NCI-H2081 treated with DMSO at 0.1 percent for 48 hours (cell line): Measurements from ENCODE around the gene TMEM38A.

Experiments used
- DNase-seq: peaks from one replicate; lab custom pipeline; 2025; lab: John Stamatoyannopoulos, UW

Gene TMEM38A

GRCh38 chr19:16660763-16661479 is at the start of gene TMEM38A:
TMEM38A (plus strand) TSS chr19:16661139; CDS start chr19:16661218, 79 bp downstream.
- DNase-seq: no peak

- no peak for DNase-seq
These were observed 48.3 kb upstream of the TMEM38A start for GRCh38 chr19:16612636-16613035.

- no peak for DNase-seq
These were observed 47.1 kb upstream of the TMEM38A start for GRCh38 chr19:16613841-16614240.

GRCh38 chr19:16614941-16615340 is 46.0 kb upstream of the TMEM38A start:
- DNase-seq: no peak

- DNase-seq: no peak
These were observed 45.1 kb upstream of the TMEM38A start for GRCh38 chr19:16615808-16616207.

GRCh38 chr19:16618248-16618647 is 42.7 kb upstream of the TMEM38A start:
- DNase-seq: no peak

- DNase-seq: no peak
These were observed 41.5 kb upstream of the TMEM38A start for GRCh38 chr19:16619457-16619856.

GRCh38 chr19:16620018-16620417 is 40.9 kb upstream of the TMEM38A start:
- DNase-seq: no peak

- no peak for DNase-seq
These were observed 40.4 kb upstream of the TMEM38A start for GRCh38 chr19:16620584-16620983.

GRCh38 chr19:16621165-16621800 is 39.7 kb upstream of the TMEM38A start:
- DNase-seq: no peak

GRCh38 chr19:16623066-16623465 is 37.9 kb upstream of the TMEM38A start:
- DNase-seq: no peak

- no peak for DNase-seq
These were observed 37.4 kb upstream of the TMEM38A start for GRCh38 chr19:16623576-16623975.

- no peak for DNase-seq
These were observed 36.7 kb upstream of the TMEM38A start for GRCh38 chr19:16624236-16624635.

- no peak for DNase-seq
These were observed 35.6 kb upstream of the TMEM38A start for GRCh38 chr19:16625163-16625958.

- no peak for DNase-seq
These were observed 34.1 kb upstream of the TMEM38A start for GRCh38 chr19:16626796-16627192.

- no peak for DNase-seq
These were observed 33.6 kb upstream of the TMEM38A start for GRCh38 chr19:16627193-16627927.

- no peak for DNase-seq
These were observed 33.1 kb upstream of the TMEM38A start for GRCh38 chr19:16627928-16628182.

GRCh38 chr19:16628183-16628983 is 32.6 kb upstream of the TMEM38A start, which contains the start of gene MED26:
MED26 (minus strand) TSS chr19:16628204; CDS start chr19:16627943, 261 bp downstream.
- DNase-seq: peak; percentile 75

- no peak for DNase-seq
These were observed 31.8 kb upstream of the TMEM38A start for GRCh38 chr19:16628984-16629691.

- no peak for DNase-seq
These were observed 29.5 kb upstream of the TMEM38A start for GRCh38 chr19:16631465-16631864.

- DNase-seq: no peak
These were observed 23.4 kb upstream of the TMEM38A start for GRCh38 chr19:16637535-16637934.
